ENCODE data around the gene SEC23IP.
A peak's percentile ranks its signal among the peaks of the same experiment; 100 is the strongest.
"Not testable (repeated sequence)": the region's sequence is repeated elsewhere in the genome, so short reads cannot be mapped to it uniquely, and the experiment has no call there.

Gene SEC23IP

GRCh38 chr10:119883901-119884611 is 8.5 kb upstream of the SEC23IP start:
- DNase-seq (ENCODE audit: low read depth, low spot score), result peak; percentile 51

- DNase-seq (ENCODE audit: low read depth, low spot score), result not testable (repeated sequence)
These were observed 6.5 kb upstream of the SEC23IP start for GRCh38 chr10:119886070-119886469.

- DNase-seq (ENCODE audit: low read depth, low spot score), result not testable (repeated sequence)
These were observed 3.8 kb upstream of the SEC23IP start for GRCh38 chr10:119888715-119889114.

- not testable (repeated sequence) for DNase-seq (ENCODE audit: low read depth, low spot score)
These were observed 3.3 kb upstream of the SEC23IP start for GRCh38 chr10:119889201-119889600.

- DNase-seq (ENCODE audit: low read depth, low spot score), result not testable (repeated sequence)
These were observed 2.2 kb upstream of the SEC23IP start for GRCh38 chr10:119890307-119890706.

- DNase-seq (ENCODE audit: low read depth, low spot score), result not testable (repeated sequence)
These were observed 712 bp upstream of the SEC23IP start for GRCh38 chr10:119891849-119892187.

GRCh38 chr10:119893074-119893473 is 544 bp downstream of the SEC23IP start:
- DNase-seq (ENCODE audit: low read depth, low spot score), result no peak

GRCh38 chr10:119893845-119894427 is 1.4 kb downstream of the SEC23IP start:
- DNase-seq (ENCODE audit: low read depth, low spot score), result no peak

- DNase-seq (ENCODE audit: low read depth, low spot score), result peak; percentile 62
These were observed 3.6 kb downstream of the SEC23IP start for GRCh38 chr10:119896061-119896655.

GRCh38 chr10:119896937-119897770 is 4.6 kb downstream of the SEC23IP start:
- DNase-seq (ENCODE audit: low read depth, low spot score), result peak; percentile 34

- no peak for DNase-seq (ENCODE audit: low read depth, low spot score)
These were observed 6.0 kb downstream of the SEC23IP start for GRCh38 chr10:119898577-119898976.

GRCh38 chr10:119903946-119904666 is 11.6 kb downstream of the SEC23IP start:
- DNase-seq (ENCODE audit: low read depth, low spot score), result no peak

- DNase-seq (ENCODE audit: low read depth, low spot score), result not testable (repeated sequence)
These were observed 15.2 kb downstream of the SEC23IP start for GRCh38 chr10:119907695-119908094.

- no peak for DNase-seq (ENCODE audit: low read depth, low spot score)
These were observed 15.6 kb downstream of the SEC23IP start for GRCh38 chr10:119908166-119908565.

- DNase-seq (ENCODE audit: low read depth, low spot score), result no peak
These were observed 18.2 kb downstream of the SEC23IP start for GRCh38 chr10:119910689-119911088.

GRCh38 chr10:119917777-119918176 is 25.2 kb downstream of the SEC23IP start:
- no peak for DNase-seq (ENCODE audit: low read depth, low spot score)

- DNase-seq (ENCODE audit: low read depth, low spot score), result no peak
These were observed 26.7 kb downstream of the SEC23IP start for GRCh38 chr10:119919271-119919670.

GRCh38 chr10:119919826-119920225 is 27.3 kb downstream of the SEC23IP start:
- DNase-seq (ENCODE audit: low read depth, low spot score), result no peak

- DNase-seq (ENCODE audit: low read depth, low spot score), result no peak
These were observed 35.9 kb downstream of the SEC23IP start for GRCh38 chr10:119928411-119928810.

- DNase-seq (ENCODE audit: low read depth, low spot score), result no peak
These were observed 39.3 kb downstream of the SEC23IP start for GRCh38 chr10:119931871-119932270.

- no peak for DNase-seq (ENCODE audit: low read depth, low spot score)
These were observed 40.1 kb downstream of the SEC23IP start for GRCh38 chr10:119932631-119933030.
